ENCODE results near the gene OR52M1. TPM values are rescaled to one million over a fixed set of nuclear protein-coding genes. Genes with fewer than 3 reads are reported as not detected.
A peak's percentile ranks its signal among the peaks of the same experiment; 100 is the strongest.
"Not testable (repeated sequence)": the region's sequence is repeated elsewhere in the genome, so short reads cannot be mapped to it uniquely, and the experiment has no call there.

The OR52M1 gene, protein sequence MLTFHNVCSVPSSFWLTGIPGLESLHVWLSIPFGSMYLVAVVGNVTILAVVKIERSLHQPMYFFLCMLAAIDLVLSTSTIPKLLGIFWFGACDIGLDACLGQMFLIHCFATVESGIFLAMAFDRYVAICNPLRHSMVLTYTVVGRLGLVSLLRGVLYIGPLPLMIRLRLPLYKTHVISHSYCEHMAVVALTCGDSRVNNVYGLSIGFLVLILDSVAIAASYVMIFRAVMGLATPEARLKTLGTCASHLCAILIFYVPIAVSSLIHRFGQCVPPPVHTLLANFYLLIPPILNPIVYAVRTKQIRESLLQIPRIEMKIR
- not detected in 2 replicates for total RNA-seq (2014; rRNA removed; shearing (Covaris generic))

DNA sequence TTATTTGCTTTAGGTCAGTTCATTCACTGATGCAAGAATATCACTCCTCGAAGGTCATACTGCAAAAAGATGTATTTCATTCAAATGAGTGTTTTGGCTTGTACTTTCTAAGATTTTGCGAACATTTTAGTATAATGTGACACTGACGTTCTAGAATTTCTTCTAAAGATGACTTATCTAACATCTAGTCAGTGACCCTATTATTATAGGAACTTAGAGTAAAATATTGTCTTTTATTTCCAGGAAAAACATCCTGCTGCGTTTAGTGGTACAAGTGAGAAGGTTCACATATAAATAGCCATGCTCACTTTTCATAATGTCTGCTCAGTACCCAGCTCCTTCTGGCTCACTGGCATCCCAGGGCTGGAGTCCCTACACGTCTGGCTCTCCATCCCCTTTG is at the start of gene OR52M1:
OR52M1 (plus strand) TSS at position 301 of the 400 bp plus-strand sequence; CDS start at position 301, 0 bp downstream.
- DNase-seq (ENCODE audit: low spot score), result no peak

DNA sequence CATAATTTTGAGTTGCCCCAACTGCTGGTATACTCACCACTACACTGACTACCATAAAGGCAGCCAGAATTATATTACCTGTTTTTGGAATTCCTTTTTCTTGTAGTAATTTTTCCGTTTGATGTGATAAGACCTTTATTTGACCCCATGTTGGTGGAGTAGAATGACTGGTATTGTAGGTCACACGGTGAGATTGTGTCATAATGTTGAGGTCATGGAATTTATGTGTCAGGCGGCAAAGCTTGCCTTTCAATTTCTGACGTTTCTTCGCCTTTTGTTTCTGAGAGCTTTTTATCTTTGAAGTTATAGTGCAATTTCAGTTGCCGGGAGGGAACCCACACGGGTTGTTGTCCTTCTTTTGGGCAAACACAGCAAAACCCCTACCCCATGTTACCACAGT is 49.5 kb upstream of the OR52M1 start:
- peak; percentile 3 for DNase-seq (ENCODE audit: low spot score)

DNA sequence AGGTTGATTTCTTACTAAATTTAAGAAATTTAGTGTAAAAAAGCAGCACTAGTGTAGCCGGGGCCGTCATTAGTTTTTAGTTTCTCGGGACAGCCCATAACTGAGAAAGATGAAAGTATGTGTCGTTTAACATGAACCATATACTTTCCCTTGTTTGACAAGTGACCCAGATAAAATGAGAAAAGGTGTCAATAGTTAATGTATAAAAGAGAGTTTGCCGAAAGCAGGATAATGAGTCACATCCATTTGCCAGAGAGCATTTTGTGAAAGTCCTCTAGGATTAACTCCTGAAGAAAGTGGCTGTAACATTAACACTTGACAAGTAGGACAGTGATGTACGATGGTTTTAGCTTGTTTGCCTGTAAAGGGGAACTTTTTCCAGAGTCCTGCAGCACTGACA is 49.0 kb upstream of the OR52M1 start:
- no peak for DNase-seq (ENCODE audit: low spot score)

DNA sequence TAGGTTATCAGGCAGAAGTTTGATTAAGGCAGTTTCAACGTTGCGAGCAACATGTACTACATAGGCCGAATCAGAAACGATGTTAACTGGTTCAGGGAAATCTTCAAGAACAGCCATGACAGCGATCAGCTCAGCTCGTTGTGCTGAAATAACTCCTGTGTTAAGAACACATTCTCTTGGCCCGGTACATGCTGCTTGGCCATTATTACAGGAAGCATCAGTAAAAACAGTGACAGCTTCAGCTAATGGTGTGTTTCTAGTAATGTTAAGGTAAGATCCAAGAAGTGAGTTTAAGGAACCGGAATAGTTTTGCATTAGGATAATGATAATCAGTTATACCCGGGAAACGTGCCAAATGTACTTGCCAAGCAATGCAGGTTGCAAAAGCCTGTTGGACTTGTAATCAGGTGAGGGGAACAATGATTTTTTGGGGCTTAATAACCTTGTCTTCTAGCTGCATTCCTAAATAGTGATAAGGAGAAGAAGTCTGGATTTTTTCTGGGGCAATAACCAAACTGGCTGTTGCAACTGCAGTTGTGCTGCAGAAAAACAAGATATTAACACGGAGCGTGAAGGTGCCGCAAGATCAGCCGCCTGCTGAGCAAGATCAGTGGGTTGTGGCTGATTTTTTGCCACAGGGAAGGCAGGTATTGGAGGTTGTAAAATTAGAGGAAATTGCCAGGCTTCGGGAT is 48.3 kb upstream of the OR52M1 start:
- no peak for DNase-seq (ENCODE audit: low spot score)

DNA sequence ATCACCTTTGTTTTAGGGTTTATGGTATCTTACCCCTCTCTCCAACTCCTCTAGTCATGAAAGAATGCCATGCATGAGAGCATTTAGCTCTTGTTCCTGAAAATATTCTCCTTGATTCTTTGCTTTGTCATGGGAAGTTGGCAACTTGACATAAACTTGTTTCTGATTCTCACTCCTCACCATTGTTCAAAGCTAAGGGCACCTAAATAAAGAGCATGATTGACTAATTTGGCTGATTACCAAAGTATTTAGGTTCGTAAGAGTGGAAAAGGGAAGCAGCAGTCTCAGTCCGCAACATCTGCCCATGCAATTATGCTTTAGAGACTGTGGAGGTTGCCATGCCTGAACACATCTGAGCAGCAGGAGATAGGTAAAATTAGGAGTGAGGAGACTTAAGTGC is 36.1 kb upstream of the OR52M1 start:
- no peak for DNase-seq (ENCODE audit: low spot score)

DNA sequence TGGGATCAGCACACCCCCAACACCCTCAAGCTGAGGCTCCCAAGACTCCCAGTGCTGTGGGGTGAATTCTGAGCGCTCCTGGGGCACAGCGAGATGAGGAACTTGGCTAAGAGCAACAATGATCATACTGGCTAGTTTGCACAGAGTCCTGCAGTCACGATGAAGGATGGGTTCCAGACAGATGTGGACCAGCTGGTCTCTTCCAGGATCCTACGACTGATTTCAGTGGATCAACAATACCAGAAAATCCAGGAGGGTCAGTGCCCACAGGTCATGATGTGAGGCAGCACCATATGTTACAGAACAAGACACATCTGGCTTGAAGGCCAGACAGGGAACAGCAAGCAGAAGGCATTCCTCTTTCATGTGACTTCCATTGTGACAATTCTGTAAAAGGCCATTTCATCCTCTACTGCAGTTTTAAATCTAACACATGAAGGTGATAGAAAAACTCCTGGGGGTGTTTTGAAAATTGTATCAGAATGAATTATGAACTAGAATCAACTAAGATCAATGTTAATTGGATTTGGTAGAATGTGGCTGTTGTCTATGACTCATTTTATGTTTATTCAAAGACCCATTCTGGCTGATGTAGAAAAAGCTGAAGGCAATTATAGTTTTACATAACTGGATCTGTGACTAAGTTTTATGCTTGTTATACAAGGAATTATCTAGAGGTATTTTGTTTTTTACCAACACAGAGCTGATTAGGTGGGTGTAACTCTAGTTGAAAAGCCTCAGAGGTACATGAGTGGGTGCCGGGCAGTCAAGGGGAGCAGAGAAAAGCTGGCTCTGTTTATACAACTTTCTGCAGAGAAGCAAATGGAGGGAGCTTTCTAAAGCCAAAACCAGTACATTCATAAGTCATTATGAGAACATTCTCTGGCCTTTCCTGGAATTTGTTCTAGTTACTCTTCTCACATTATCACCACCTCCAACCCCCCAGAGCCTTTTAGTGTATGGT is 33.4 kb upstream of the OR52M1 start:
- no peak for DNase-seq (ENCODE audit: low spot score)

DNA sequence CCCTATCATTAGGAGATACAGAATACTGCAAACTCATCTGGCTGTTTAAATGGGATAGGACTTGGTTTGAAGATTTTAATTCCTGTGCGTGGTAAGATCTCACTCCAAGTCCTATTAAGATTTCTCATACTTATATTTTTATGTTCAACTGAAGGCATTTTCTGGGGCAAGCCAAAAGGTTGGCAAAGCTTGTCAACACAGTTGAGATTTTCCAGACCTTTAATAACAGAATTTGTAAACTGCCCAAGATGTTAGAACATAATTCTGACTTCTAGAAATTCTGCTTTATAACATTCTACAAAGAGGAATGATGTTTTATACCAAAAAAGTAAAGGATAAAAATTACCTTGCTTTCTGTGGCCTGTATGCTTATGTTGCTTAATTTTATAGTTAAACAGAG is 30.8 kb upstream of the OR52M1 start:
- no peak for DNase-seq (ENCODE audit: low spot score)

DNA sequence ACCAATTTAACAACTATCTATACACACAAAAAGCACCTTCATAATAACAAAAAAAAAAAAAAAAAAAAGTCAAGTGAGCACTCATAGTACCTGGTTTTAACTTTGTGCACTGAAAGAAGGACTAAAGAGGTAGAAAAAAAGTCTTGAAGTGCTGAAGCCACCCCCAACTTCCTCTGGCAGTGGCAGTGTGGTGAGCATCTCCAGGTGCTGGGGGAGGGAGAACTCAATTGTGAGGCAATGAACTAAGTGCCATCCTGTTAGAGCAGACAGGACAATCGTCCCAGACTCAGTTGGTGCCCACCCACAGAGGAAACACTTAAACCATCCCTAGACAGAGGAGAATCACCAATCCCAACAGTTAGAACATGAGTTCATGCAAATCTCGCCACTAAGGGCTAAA is 22.7 kb upstream of the OR52M1 start:
- DNase-seq (ENCODE audit: low spot score), result no peak

DNA sequence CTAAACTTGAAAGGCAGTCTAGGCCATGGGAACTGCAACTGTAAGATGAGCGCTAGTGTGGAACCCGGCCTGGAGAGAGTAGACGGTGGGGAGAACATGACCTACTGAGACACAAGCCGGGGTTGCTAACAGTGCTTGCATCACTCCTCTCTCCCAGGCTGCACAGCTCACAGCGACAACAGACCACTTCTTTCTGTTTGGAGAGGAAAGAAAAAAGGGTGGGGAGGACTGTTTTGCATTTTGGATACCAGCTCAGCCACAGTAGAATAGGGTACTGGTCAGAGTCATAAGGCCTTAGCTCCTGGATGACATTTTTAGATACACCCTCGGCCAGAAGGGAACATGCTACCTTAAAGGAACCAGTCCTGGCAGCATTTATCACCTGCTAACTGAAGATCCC is 22.2 kb upstream of the OR52M1 start:
- DNase-seq (ENCODE audit: low spot score), result no peak

DNA sequence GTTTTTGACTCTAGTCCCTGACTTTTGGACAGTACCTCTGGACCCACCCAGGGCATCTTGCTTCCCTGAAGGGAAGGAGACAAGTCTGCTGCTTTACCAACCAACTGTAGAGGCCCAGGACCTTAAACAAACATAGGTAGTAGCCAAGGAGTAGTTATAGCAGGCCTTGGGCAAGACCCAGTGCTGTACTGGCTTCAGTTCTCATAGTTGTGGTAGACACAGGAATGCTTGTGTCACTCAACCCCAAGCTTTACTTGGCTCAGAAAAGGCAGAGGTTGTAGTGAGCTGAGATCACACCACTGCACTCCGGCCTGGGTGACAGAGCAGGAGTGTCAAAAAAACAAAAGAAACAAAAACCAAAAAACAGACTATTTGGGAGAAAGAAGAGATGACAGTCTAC is 21.3 kb upstream of the OR52M1 start:
- no peak for DNase-seq (ENCODE audit: low spot score)

DNA sequence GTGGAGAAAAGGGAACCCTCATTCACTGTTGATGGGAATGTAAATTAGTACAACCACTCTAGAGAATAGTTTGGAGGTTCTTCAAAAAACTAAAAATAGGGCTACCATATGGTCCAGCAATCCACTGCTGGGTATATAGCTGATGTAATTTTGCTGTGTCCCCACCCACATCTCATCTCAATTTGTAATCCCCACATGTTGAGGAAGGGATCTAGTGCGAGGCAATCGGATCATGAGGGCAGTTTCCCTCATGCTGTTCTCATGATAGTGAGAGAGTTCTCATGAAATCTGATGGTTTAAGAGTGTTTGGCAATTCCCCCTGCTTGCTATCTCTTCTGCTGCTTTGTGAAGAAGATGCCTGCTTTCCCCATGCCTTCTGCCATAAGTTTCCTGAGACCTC is 17.1 kb upstream of the OR52M1 start:
- DNase-seq (ENCODE audit: low spot score), result no peak

DNA sequence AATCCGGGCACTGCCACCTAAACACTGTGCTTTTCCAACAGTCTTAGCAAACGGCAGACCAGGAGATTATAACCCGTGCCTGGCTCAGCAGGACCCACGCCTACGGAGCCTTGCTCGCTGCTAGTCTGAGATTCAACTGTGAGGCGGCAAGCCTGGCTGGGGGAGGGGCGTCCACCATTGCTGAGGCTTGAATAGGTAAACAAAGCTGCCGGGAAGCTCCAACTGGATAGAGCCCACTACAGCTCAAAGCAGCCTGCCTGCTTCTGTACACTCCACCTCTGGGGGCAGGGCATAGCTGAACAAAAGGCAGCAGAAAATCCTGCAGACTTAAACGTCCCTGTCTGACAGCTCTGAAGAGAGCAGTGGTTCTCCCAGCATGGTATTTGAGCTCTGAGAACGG is 13.3 kb upstream of the OR52M1 start:
- not testable (repeated sequence) for DNase-seq (ENCODE audit: low spot score)

DNA sequence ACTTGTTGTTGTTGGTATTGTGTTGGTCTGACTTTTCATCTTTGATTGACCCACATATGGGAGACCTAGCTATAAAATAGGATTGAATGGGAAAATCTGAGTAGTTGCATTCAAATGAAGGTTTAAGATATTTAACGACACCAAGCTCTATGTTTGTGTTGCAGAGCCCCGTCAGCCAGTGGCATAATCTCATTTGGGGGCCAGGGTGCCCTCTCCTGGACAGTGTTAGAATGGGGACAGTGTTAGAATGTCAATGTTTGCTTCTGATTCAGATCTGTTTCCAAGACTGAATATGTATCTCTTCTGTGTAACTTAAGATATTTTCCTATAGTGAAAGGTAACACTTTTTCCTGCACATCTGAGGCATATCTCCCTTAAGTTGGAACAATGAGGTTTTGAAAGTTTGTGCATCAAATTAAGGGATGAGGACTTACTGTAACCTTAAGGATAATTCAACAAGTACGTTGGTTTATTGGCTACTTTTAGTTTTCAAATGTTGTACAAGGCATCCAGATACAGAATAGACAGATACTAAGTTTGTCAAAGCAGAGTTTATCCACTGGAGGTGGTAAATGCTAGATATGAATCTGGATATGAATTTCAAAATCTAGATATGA is 5.3 kb upstream of the OR52M1 start:
- peak; percentile 47 for DNase-seq (ENCODE audit: low spot score)

DNA sequence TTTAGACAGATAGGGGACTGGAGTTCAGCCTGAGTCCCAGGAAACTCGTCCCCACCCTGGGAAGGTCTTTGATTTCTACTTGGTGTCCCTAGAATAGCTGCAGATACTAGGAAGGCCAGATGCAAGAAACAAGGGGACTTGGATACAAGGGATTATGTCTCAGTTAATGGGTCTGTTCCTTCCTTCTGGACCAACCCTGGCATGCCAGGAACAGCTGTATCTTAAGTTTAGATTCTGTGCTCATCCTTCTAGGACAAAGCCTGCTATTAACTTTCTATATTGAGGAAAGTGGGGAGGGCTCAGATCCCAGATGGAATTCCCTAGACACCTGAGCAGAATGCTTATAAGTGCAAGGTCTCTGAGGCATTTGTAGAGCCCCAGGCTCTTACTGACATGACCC is 3.9 kb upstream of the OR52M1 start:
- no peak for DNase-seq (ENCODE audit: low spot score)

DNA sequence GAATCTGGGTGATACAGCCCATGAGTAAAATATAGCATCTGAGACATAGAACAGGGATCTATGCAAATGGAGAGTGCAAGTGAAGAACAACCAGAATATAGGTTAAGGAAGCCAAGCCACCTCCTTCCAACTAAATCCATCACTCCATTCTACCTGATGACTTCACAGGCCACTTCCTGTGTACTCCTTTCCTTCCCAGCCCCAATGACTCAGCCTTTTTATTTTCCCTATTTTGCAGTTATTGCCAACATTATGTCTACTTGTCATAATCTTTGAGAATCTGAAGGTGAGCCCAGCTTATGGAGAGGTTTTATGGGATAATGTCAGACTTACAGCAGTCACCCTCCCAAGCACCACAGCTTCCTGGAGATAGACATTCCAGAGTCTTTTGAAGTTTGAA is 1.4 kb upstream of the OR52M1 start:
- peak; percentile 55 for DNase-seq (ENCODE audit: low spot score)

DNA sequence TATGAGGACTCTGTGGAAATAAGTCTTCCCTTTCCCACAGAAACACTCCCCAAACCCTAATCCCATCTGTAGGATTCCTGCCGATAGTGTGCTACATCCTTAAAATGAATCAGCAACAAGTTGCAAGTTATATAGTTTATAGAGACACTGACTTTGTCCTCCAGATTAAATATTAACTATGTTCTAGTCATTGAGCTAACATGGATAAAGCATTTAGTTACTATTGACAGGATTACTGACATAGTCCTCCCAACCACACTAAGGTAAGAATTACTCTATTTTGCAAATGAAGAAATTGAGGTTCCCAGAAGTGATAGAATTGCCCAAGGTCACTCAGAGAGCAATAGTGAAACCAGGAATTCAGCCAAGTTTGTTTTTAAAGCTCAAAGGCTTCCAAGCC is 1.9 kb downstream of the OR52M1 start:
- no peak for DNase-seq (ENCODE audit: low spot score)

DNA sequence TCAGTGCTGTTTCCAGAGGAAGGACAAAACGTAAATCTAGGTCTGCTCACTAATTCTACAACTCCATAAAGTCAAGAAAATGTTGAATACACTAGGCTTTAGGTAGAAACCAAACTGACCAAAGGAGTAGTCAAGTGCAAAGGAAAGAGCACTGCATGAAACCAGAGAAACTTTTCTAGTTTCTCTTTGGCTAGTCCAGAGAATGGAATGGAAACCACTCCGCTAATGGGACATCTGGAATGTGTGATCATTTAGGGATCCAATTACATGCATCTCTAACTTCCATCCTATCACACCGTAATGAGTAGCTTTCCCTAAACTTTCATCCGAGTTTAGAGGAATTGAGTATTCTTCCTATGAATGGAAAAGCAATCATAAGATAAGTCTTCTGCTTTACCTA is 2.4 kb downstream of the OR52M1 start:
- no peak for DNase-seq (ENCODE audit: low spot score)

DNA sequence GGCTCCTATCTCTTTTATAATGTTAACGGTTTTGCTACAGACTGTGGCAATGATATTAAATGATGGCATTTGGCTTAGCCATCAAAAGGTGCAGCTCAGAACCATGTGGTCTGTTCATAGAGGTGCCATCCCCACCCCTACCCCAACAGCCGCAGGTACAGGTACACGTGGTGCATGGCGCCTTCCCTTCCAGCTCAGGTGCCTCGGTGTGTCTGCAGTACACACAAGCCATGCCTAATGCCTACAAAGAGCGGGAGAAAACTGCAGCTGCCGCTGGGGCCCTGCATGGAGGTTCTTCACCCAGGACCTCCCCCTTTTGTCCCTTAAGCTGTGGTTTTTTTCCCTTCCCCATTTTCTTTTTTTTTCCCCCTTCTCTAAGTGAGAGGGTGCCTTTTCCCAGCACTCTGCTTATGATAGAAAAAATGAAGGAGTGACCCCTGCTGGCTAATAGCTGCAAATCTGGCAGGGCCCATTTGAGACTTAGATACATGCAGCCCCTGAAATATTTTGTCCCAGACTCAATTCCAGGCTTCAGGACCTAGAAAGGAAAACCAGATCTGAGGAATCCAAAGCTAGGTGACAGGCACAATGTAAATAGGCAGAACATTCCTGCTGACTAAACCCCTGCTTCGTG is 6.5 kb downstream of the OR52M1 start:
- no peak for DNase-seq (ENCODE audit: low spot score)

DNA sequence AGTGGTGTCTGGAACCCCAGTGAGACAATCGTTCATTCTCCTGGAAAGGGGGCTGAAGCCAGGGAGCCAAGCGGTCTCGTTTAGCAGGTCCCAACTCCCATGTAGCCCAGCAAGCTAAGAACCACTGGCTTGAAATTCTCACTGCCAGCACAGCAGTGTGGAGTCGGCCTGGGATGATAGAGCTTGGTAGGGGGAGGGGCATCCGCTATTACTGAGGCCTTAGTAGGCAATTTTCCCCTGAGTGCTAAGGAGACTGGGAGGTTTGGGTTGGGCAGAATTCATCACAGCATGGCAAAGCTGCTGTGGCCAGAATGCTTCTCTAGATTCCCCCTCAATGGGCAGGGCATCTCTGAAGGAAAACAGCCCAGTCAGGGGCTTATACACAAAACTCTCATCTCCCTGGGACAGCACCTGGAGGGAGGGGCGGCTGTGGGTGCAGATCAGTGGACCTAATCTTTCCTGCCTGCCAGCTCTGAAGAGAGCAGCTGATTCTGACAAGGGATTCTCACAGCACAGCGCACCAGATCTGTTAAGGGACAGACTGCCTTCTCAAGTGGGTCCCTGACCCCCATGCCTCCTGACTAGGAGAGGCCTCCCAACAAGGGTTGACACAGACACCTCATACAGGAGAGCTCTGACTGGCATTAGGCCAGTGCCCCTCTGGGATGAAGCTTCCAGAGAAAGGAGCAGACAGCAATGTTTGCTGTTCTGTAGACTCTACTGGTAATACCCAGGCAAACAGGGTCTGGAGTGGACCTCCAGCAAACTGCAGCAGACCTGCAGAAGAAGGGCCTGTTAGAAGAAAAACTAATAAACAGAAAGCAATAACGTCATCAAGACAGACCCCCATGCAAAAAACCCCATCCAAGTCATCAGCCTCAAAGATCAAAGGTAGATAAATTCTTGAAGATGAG is 14.8 kb downstream of the OR52M1 start:
- no peak for DNase-seq (ENCODE audit: low spot score)

DNA sequence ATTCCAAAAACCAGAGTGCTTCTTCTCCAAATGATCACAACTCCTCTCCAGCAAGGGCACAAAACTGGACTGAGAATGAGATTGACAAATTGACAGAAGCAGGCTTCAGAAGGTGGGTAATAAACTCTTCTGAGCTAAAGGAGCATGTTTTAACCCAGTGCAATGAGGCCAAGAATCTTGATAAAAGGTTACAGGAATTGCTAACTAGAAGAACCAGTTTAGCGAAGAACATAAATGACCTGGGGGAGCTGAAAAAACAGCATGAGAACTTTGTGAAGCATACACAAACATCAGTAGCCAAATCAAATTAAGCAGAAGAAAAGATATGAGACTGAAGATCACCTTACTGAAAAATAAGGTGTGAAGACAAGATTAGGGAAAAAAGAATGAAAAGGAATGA is 15.5 kb downstream of the OR52M1 start:
- no peak for DNase-seq (ENCODE audit: low spot score)

All from A172 (cell line).